GM13977 (cell line): ENCODE results near the gene TPO.
"Not testable (repeated sequence)": the region's sequence is repeated elsewhere in the genome, so short reads cannot be mapped to it uniquely, and the experiment has no call there.

Source experiments
- DNase-seq: peaks from one replicate; pipeline ENCODE4 v3.0.0; 2012; ENCODE audit warnings: low spot score
- CTCF ChIP-seq: IDR thresholded peaks from 2 replicates; pipeline ENCODE4 v1.5.1; 2012; ENCODE audit warnings: mild to moderate bottlenecking, control low read depth; ENCODE audit not compliant: insufficient read depth; ENCODE audit errors: extremely low read depth, missing control alignments
- in situ Hi-C: fragments of 300-500 bp; cut with MboI; formaldehyde crosslinking; loops from one replicate; pipeline ENCODE4 v1.12.0; 2022; ENCODE audit warnings: low sequenced_read_pairs, low pct_unique_long_range_greater_than_20kb, mixed read lengths, inconsistent platforms; ENCODE audit not compliant: unreplicated experiment

TPO gene

GRCh38 chr2:1516798-1517060 is 103.5 kb downstream of the TPO start:
- in situ Hi-C loops: no loop called here
- DNase-seq: no peak
- no peak for TF ChIP-seq CTCF

- DNase-seq, in situ Hi-C loops: not testable (repeated sequence)
Observed at GRCh38 chr2:1517291-1517690, 104.0 kb downstream of the TPO start.

GRCh38 chr2:1517786-1518185 is 104.5 kb downstream of the TPO start:
- in situ Hi-C loops: no loop called here
- no peak for DNase-seq
- no peak for TF ChIP-seq CTCF

GRCh38 chr2:1518331-1518803 is 105.1 kb downstream of the TPO start:
- TF ChIP-seq CTCF: no peak
- DNase-seq: no peak
- in situ Hi-C loops: no loop called here

- DNase-seq: no peak
- in situ Hi-C loops: no loop called here
- TF ChIP-seq CTCF: no peak
Observed at GRCh38 chr2:1518867-1519530, 105.7 kb downstream of the TPO start.

GRCh38 chr2:1521191-1521877 is 108.1 kb downstream of the TPO start:
- DNase-seq: no peak
- in situ Hi-C loops: no loop called here
- TF ChIP-seq CTCF: no peak
